KMS-11 (cell line): ENCODE data around the gene KATNAL1.
"Not testable (repeated sequence)": the region's sequence is repeated elsewhere in the genome, so short reads cannot be mapped to it uniquely, and the experiment has no call there.

Experiments used
- H2AFZ ChIP-seq: fragments of 200-600 bp; sonication (generic); 2 replicates; pipeline ENCODE4 v1.6.1; 2016; ENCODE audit warnings: antibody characterized with exemption, mixed run types, low read depth
- H3K27ac ChIP-seq: fragments of 200-600 bp; sonication (generic); 2 replicates; pipeline ENCODE4 v1.6.1; 2016; ENCODE audit warnings: mild to moderate bottlenecking, mixed run types
- H3K27me3 ChIP-seq: fragments of 200-600 bp; sonication (generic); 2 replicates; pipeline ENCODE4 v1.6.1; 2017; ENCODE audit warnings: mild to moderate bottlenecking, low read depth, mixed run types, moderate library complexity; ENCODE audit not compliant: insufficient read depth
- H3K36me3 ChIP-seq: fragments of 200-600 bp; sonication (generic); 2 replicates; pipeline ENCODE4 v1.6.1; 2017; ENCODE audit warnings: mild to moderate bottlenecking, mixed run types; ENCODE audit not compliant: insufficient read depth
- H3K4me1 ChIP-seq: fragments of 200-600 bp; sonication (generic); 2 replicates; pipeline ENCODE4 v1.6.1; 2016; ENCODE audit warnings: mild to moderate bottlenecking, low read depth, mixed run types; ENCODE audit not compliant: poor library complexity, severe bottlenecking
- H3K4me2 ChIP-seq: fragments of 200-600 bp; sonication (generic); 2 replicates; pipeline ENCODE4 v1.7.0; 2016; ENCODE audit warnings: mild to moderate bottlenecking, mixed run types
- H3K4me3 ChIP-seq: fragments of 200-600 bp; sonication (generic); IDR thresholded peaks from 2 replicates; pipeline ENCODE4 v1.6.1; 2017; ENCODE audit warnings: low read depth, low read length, mixed read lengths; ENCODE audit not compliant: insufficient read depth
- H3K79me2 ChIP-seq: fragments of 200-600 bp; sonication (generic); 2 replicates; pipeline ENCODE4 v1.6.1; 2016; ENCODE audit warnings: low read depth, mixed run types; ENCODE audit not compliant: insufficient read depth
- H3K9ac ChIP-seq: fragments of 200-600 bp; sonication (generic); 2 replicates; pipeline ENCODE4 v1.6.1; 2016; ENCODE audit warnings: mild to moderate bottlenecking, mixed run types
- H4K20me1 ChIP-seq: fragments of 200-600 bp; sonication (generic); 2 replicates; pipeline ENCODE4 v1.6.1; 2016; ENCODE audit warnings: mild to moderate bottlenecking, mixed run types; ENCODE audit not compliant: insufficient read depth
- CTCF ChIP-seq: fragments of 200-600 bp; sonication (generic); conservative IDR thresholded peaks from 2 replicates; pipeline ENCODE4 v1.6.1; 2017; ENCODE audit warnings: low read depth, mild to moderate bottlenecking, antibody characterized with exemption, low read length, moderate library complexity, mixed read lengths

The KATNAL1 gene

DNA sequence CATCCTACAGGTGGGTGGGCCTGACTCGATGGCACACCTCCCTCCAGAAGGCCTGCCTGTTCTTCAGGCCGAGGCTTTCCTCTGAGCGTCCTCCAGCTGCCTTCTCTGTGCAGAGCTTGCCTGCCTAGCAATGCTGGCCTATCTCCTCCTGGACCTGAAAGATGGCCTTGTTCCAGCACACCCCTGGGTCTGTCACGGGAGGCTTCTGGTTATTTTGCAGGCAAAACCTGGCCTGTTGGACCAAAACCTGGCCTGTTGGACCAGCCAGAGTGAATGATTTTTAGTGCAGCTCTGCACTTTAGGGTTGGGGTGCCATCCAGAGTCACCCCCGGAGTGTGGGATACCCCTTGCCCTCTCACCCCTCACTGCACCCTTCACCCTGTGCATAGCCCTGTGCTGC is 128.4 kb downstream of the KATNAL1 start:
- H3K27ac ChIP-seq: no peak overlapping the region
- TF ChIP-seq CTCF: no peak
- H3K27me3 ChIP-seq: no peaks in the 10 kb centered on the region
- H3K4me3 ChIP-seq: no peak overlapping the region
- no peak overlapping the region for H3K9ac ChIP-seq
- no peaks in the 10 kb centered on the region for H3K4me1 ChIP-seq
- no peak overlapping the region for H3K4me2 ChIP-seq
- H3K79me2 ChIP-seq: no peaks in the 10 kb centered on the region
- H3K36me3 ChIP-seq: no peaks in the 10 kb centered on the region
- H2AFZ ChIP-seq: no peak overlapping the region
- no peaks in the 10 kb centered on the region for H4K20me1 ChIP-seq

DNA sequence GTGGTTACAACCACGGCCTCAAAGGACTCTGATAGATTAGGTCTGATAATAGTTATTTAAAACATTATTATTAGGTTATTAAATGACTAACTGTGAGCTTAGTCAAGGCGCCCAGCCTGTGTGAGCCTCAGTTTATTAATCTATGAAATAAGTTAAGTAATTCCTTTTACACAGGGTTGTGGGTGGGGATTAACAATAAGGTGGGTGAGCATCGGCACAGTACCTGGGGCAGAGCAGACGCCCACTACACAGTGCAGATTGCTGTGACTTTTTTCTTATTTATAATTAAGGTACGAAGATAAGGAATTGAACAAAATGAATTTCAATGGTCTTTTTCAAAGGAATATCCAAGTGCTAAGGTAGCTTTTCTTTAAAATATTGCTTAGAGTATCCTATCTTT is 132.2 kb downstream of the KATNAL1 start:
- H3K27me3 ChIP-seq: no peaks in the 10 kb centered on the region
- H3K4me1 ChIP-seq: no peaks in the 10 kb centered on the region
- H2AFZ ChIP-seq: no peak overlapping the region
- no peak for TF ChIP-seq CTCF
- H3K79me2 ChIP-seq: no peaks in the 10 kb centered on the region
- no peaks in the 10 kb centered on the region for H4K20me1 ChIP-seq
- H3K27ac ChIP-seq: no peak overlapping the region
- H3K4me3 ChIP-seq: no peak overlapping the region
- no peaks in the 10 kb centered on the region for H3K36me3 ChIP-seq
- H3K4me2 ChIP-seq: no peak overlapping the region
- no peak overlapping the region for H3K9ac ChIP-seq

DNA sequence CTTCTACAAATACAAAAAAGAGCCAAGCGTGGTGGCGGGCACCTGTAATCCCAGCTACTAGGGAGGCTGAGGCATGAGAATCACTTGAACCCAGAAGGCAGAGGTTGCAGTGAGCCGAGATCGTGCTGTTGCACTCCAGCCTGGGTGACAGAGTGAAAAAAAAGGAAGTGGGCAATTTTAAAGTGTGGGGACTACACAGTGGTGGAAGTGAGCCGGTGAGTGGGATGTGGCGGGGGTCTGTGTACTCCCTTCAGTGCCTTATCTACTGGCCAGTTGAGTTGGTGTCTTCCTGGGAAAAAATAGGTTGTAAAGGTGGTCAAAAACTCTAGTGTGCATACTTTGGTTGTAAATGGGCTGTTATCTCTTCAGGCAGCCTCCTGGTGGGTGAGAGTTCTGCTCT is 133.1 kb downstream of the KATNAL1 start:
- H2AFZ ChIP-seq, H3K4me2 ChIP-seq, H3K36me3 ChIP-seq: not testable (repeated sequence)

DNA sequence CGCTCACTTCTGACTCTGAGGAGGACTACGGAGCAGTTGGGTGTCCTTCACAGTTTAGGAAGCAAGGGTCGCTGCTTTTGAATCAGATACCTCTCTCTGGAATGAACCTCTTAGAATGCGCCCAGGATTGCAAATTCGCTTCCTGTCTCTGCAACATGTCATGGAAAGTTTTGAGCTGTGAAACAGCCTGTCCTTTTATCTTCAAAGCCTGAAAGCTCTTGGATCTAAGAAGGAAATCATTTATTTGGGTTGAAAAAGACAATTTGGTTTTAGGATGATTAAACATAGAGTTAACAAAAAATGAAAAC is 134.1 kb downstream of the KATNAL1 start:
- no peak overlapping the region for H2AFZ ChIP-seq

More for the DNA sequence above, 133.1 kb downstream of the KATNAL1 start:
- not testable (repeated sequence) for H3K27ac ChIP-seq, H4K20me1 ChIP-seq, H3K4me3 ChIP-seq, H3K79me2 ChIP-seq, H3K4me1 ChIP-seq, H3K27me3 ChIP-seq, H3K9ac ChIP-seq

More for the DNA sequence above, 134.1 kb downstream of the KATNAL1 start:
- H3K4me3 ChIP-seq: no peak overlapping the region
- no peaks in the 10 kb centered on the region for H3K4me1 ChIP-seq
- H3K36me3 ChIP-seq: no peaks in the 10 kb centered on the region
- no peak overlapping the region for H3K9ac ChIP-seq
- H3K4me2 ChIP-seq: no peak overlapping the region
- no peaks in the 10 kb centered on the region for H3K79me2 ChIP-seq
- no peak overlapping the region for H3K27ac ChIP-seq
- H4K20me1 ChIP-seq: no peaks in the 10 kb centered on the region
- H3K27me3 ChIP-seq: no peaks in the 10 kb centered on the region
- no peak for TF ChIP-seq CTCF
